Ammon's horn (tissue), 1 donor: ENCODE results near the gene PRDM16.
"Not testable (repeated sequence)": the region's sequence is repeated elsewhere in the genome, so short reads cannot be mapped to it uniquely, and the experiment has no call there.

Experiments
- DNase-seq: peaks from one replicate; pipeline ENCODE4 v3.0.0-alpha.2; 2016; ENCODE audit warnings: low spot score

PRDM16 gene

DNA sequence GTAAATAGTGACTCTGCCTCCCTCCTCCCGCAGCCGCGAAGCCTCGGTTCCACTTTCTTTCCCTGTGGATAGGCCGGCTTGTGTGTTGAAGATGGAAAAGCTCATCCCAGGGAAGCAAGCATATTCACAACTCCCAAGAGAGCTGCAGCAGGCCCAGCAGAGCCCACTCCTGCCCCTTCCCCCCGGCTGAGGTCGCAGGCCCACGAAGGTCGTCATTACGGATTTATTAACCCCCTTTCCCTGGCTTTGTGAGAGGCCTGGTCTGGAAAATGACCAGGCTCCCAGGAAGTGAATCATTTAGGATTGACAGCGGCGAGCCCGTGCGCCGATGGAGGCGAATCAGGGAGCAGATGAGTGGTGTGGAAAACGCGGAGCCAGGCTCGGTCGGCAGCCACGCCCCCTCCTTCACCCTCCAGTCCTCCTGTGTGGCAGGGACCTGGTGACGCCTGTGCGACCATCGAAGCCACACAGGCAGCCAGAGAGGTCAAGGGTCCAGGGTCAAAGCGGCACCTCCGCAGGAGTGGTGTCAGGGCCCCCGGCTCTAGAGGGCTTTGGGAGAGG lies 93.4 kb downstream of the PRDM16 start:
- no peak for DNase-seq

DNA sequence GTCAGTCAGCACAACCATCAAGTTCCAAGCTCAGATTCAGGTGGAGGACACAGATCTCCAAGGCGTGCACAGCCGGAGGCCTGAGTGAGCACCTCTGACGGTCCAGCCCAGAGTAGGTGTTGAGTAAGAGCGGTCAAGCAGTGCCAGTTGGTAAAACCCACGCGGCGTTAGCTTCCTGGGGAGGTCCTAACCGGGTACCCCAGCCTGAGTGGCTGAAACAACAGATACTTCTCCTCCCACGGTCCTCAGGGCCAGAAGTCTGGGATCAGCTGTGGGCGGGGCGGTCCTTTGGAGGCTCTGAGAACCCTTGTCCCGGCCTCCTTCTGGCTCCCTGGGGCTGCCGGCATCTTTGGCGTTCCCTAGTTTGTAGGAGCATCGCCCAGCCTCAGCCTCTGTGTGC lies 94.4 kb downstream of the PRDM16 start:
- no peak for DNase-seq

DNA sequence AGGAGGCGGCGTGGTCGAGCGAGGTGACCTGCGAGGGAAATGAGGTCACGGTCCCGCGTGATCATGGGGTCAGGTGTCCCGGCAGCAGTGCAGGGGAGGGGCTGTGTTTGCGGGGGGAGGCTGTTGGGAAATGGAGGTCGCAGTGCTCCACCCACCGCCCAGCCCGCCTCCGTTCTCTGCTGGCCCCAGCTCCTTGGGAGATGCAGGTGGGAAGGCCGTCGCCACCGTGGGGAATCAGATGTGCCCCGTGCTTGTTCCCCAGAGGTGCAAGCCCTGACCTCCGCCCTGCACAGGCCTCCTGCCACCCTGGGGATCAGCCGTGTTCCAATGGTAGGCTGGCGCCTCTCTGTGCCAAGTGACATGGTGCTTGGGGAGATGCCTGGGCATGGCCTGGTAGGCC lies 95.7 kb downstream of the PRDM16 start:
- DNase-seq = no peak

DNA sequence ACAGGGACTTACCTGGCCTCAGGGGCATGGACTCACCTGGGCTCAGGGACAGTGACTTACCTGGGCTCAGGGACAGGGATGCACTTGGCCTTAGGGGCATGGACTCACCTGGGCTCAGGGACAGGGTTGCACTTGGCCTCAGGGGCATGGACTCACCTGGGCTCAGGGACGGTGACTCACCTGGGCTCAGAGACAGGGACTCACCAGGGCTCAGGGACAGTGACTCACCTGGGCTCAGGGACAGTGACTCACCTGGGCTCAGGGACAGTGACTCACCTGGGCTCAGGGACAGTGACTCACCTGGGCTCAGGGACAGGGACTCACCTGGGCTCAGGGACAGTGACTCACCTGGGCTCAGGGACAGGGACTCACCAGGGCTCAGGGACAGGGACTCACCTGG lies 96.2 kb downstream of the PRDM16 start:
- not testable (repeated sequence) for DNase-seq

GRCh38 chr1:3166206-3166918 lies 97.4 kb downstream of the PRDM16 start:
- DNase-seq = no peak

DNA sequence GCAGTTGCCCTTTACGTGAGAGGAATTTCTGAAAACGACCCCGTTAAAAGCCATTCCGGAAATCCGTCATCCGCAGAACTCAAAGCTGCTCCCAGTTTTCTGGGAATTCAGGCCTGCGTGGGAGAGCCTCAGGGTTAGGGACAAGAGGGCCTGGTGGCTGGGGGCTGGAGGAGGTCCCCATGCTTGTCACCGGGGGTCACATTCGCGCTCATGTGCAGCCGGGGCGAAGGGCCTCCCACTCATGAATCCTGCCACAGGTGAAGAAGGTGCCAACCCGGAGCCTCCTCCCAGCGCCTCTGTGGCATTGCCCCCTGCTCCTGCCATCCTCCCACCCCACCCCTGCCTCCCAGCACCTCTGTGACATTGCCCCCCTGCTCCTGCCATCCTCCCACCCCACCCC lies 98.3 kb downstream of the PRDM16 start:
- DNase-seq = no peak

GRCh38 chr1:3168678-3169077 lies 99.7 kb downstream of the PRDM16 start:
- DNase-seq = no peak

GRCh38 chr1:3169665-3170356 lies 100.8 kb downstream of the PRDM16 start:
- DNase-seq = no peak

DNA sequence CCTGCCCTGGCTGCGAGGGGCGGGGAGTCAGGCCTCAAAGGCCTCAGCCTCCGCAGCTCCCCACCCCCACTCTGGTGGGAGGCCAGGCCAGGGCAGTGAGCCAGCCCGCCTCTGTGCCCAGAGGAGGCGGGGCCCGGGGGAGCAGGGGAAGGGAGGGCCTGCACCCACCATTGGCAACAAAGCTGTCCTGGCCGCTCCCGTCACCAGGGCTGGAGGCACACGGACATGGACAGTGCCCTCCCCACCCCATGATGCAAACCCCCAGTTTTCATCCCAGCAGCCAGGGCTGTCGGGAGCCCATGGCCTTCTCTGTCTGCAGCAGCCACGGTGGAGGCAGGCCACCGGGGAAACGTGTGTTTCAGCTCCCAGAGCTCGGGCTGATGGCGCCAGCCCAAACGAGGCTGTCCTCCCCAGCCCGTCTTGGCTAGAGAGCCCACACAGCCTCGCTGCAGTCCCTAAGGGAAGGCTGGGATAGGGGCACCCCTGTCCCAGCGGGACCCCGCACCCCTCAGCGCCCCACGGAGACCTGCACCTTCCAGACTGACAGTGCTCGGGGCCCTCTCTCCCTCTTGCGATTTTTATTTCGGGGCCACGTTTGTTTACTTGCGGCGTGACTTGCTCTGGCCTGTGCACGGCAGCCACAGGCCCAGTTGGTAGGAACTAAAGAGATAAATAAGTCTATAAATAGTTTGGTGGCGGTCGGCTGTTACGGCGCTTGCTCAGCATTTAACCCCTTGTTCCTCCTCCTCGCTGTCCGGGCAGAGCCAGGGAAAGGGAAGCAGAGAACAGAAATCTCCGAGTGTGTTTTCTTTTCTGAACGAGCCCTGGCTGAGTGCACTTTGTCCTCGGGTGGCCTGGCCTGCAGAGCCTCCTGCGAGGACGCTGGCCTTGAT lies 101.8 kb downstream of the PRDM16 start:
- peak; percentile 91 for DNase-seq

DNA sequence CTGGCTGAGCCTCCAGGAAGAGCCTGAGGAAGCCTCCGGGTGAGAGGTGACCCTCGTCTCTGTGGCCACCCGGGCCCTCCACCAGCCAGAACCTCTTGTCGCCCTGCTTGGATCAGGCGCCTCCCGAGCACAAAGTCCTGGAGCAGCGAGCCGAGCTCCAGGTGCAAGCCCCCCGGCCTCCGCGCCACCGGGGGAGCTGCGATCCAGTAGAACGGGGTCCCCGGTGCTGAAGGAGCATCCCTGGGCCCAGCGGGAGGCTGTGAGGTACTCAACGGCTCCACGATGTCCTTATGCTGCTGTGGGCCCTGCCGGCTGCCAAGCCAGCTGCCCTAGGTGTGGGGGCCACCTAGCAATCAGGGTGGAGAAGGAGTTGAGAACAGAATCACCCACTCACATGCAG lies 102.8 kb downstream of the PRDM16 start:
- DNase-seq = no peak

GRCh38 chr1:3172431-3173380 lies 103.7 kb downstream of the PRDM16 start:
- DNase-seq = no peak

DNA sequence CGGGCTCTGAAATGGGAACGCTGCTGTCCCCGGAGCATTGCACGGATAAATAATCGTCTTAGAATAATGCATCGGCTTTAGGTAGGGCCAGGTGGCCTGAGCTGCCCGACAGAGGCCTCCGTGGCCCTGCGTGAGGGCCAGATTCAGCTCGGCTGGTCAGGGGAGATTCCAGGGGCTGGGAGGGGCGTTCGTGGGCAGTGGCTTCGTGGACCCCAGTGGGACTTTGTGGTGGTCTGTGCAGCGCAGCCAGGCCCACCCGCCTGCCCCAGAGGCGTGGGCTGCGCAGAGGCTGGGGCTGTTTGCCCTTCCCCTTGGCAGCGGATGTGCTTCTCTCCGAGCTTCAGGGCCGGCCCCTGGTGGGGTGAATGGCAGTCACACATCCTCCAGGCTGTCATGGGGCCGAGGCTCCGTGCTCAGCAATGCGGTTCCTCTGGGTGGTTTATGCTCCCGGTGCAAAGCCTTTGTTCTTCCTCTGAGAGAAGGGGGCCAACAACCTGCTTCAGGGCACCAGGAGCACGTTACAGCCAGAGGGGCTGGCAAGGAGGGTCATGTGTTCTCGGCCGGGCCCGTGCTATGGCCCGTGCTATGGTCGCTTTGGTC lies 104.5 kb downstream of the PRDM16 start:
- DNase-seq = no peak

- peak; percentile 87 for DNase-seq
Measured at GRCh38 chr1:3174487-3175247, 105.7 kb downstream of the PRDM16 start.

DNA sequence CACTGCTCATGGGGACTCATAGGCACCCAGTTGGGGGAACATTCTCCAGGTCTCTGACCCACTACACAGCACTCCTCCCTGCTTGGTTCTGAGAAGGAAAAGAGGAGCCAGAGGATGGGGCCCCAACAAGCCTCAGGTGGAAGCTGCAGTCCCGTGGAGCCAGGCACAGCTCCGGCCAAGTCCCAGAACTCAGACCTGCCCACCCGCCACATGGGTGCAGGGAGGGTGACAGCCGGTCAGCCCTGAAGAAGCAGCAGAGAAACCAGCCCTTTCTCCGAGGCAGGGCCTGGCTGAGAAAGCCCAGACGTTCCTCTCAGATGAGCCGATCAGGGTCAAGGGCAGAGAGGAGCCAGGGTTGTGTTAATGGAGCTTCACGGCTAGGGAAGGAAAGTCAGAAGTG lies 106.5 kb downstream of the PRDM16 start:
- DNase-seq = no peak

DNA sequence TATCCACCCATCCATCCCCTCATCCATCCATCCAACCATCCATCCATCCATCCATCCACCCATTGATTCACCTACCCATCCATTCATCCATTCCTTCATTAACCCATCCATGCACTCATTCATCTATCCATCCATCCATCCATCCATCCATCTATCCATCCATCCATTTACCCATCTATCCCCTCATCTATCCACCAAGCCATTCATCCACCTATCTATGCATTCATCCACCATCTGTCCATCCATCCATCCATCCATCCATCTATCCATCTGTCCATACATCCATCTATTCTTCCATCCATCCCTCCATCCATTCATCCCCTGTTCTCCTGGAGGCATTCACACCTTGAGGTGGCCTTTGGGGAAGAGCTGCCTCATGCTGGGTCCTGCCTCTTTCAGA lies 107.0 kb downstream of the PRDM16 start:
- DNase-seq = no peak

DNA sequence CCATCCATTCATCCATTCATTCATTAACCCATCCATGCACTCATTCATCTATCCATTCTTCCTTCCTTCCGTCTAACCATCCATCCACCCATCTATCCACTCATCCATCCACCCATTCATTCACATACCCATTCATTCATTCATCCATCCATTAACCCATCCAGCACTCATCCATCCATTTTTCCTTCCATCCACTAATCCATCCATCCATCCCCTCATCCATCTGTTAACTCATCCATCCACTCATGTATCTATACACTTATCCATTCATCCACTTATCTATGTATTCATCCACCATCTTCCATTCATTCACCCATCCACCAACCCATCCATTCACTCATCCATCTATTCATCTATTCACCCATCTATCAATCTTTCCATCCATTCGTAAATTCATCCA lies 107.8 kb downstream of the PRDM16 start:
- DNase-seq = no peak

- DNase-seq = no peak
Measured at GRCh38 chr1:3178279-3178678, 109.3 kb downstream of the PRDM16 start.

DNA sequence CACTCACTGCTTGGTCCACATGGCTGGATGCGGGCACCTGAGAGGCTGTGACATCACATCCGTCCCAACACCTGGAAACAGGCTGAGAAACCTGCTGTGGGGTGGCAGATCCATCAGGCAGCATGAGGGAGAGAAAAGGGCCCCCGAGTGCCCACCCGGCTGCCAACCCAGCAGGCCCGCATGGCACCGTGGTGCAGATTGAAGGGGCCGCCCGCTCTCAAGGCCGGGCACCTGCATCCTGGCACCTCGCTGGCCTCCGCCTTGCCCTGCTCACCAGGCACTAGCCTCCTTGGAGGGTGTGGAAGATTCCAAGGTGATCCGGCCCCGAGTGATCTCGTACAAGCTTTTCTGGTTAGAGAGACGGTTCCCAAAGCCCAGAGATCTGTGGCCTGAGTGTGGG lies 110.5 kb downstream of the PRDM16 start:
- no peak for DNase-seq

GRCh38 chr1:3180915-3181314 lies 111.9 kb downstream of the PRDM16 start:
- DNase-seq = no peak

DNA sequence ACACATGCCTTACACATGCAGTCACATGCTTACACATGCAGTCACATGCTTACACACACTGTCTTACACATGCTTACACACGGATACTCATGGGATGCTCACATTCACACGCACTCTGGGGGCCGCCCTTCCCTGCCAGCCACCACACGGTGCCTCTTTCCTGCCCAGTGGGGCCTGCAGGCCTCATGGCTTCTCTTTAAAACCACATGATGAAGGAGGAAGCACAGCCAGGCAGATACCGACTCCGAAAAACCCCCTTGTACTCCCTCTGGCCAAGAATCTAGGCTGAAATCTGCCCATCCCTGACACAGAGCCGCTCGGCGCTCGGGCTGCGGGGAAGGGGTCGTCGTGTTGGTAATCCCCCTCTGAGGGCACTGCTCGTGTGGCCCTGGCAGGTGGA lies 113.0 kb downstream of the PRDM16 start:
- no peak for DNase-seq
